Liver (tissue), 9 donors: ENCODE data around the gene FKBP1B. TPM values are rescaled to one million over a fixed set of nuclear protein-coding genes. Genes with fewer than 3 reads are reported as not detected.

Source experiments
- DNase-seq: peaks from one replicate; pipeline ENCODE4 v3.0.0-alpha.2; 2017; ENCODE audit warnings: low spot score
- H3K27ac ChIP-seq, 2 donors: one replicate each; pipeline ENCODE4 v1.7.0; 2013; ENCODE audit warnings: inconsistent platforms in 2 of 2, low read length in 2 of 2, control low read depth in 1 of 2, low read depth in 1 of 2, mild to moderate bottlenecking in 1 of 2
- H3K27me3 ChIP-seq, 4 donors: one replicate each; pipeline versions ENCODE4 v1.6.1 to v1.7.0; 2013; ENCODE audit warnings: low read length in 3 of 4, inconsistent platforms in 1 of 4, mild to moderate bottlenecking in 1 of 4, moderate library complexity in 1 of 4; ENCODE audit not compliant: control insufficient read depth in 4 of 4, insufficient read depth in 4 of 4
- H3K36me3 ChIP-seq, 4 donors: one replicate each; pipeline versions ENCODE4 v1.6.1 to v1.7.0; 2013; ENCODE audit warnings: low read length in 3 of 4, mild to moderate bottlenecking in 3 of 4, low read depth in 1 of 4, moderate library complexity in 1 of 4; ENCODE audit not compliant: control insufficient read depth in 4 of 4, insufficient read depth in 3 of 4
- H3K4me1 ChIP-seq, 4 donors: one replicate each; pipeline versions ENCODE4 v1.6.1 to v1.7.0; 2013; ENCODE audit warnings: low read length in 3 of 4, mild to moderate bottlenecking in 3 of 4, moderate library complexity in 1 of 4; ENCODE audit not compliant: control insufficient read depth in 4 of 4, insufficient read depth in 4 of 4
- H3K4me3 ChIP-seq, 3 donors: one replicate each; pipeline versions ENCODE4 v1.6.1 to v1.7.0; 2013; ENCODE audit warnings: low read length in 3 of 3, control low read depth in 1 of 3, low read depth in 1 of 3, mild to moderate bottlenecking in 1 of 3
- H3K9ac ChIP-seq, 2 donors: one replicate each; pipeline ENCODE4 v1.7.0; 2013; ENCODE audit warnings: low read length in 2 of 2, mild to moderate bottlenecking in 2 of 2, moderate library complexity in 2 of 2, control low read depth in 1 of 2, low read depth in 1 of 2
- H3K9me3 ChIP-seq, 4 donors: one replicate each; pipeline versions ENCODE4 v1.6.1 to v1.7.0; 2013; ENCODE audit warnings: low read length in 3 of 4; ENCODE audit not compliant: control insufficient read depth in 4 of 4
- GABPA ChIP-seq, 2 donors: IDR thresholded peaks in 1 of 2; conservative IDR thresholded peaks in 1 of 2; 2 replicates each; pipeline ENCODE4 v1.6.1; 2016; ENCODE audit warnings: antibody characterized with exemption in 2 of 2, mild to moderate bottlenecking in 1 of 2, moderate library complexity in 1 of 2
- HNF4A ChIP-seq, 2 donors: conservative IDR thresholded peaks; 2 replicates each; pipeline ENCODE4 v1.6.1; 2016; ENCODE audit warnings: antibody characterized with exemption in 2 of 2, mild to moderate bottlenecking in 2 of 2
- NR2F2 ChIP-seq: IDR thresholded peaks from 2 replicates; pipeline ENCODE4 v1.6.1; 2016; ENCODE audit warnings: antibody characterized with exemption
- RAD21 ChIP-seq, 2 donors: IDR thresholded peaks; 2 replicates each; pipeline ENCODE4 v1.6.1; 2016; ENCODE audit warnings: antibody characterized with exemption in 2 of 2, mild to moderate bottlenecking in 2 of 2
- RXRA ChIP-seq, 2 donors: IDR thresholded peaks; 2 replicates each; pipeline ENCODE4 v1.6.1; 2017 to 2018; ENCODE audit warnings: antibody characterized with exemption in 2 of 2, mild to moderate bottlenecking in 1 of 2
- SP1 ChIP-seq: IDR thresholded peaks from 2 replicates; pipeline ENCODE4 v1.6.1; 2018; ENCODE audit warnings: antibody characterized with exemption, mild to moderate bottlenecking
- WGBS: extraction: QIAGEN DNeasy Blood & Tissue Kit; methylation state at CpG from one replicate; pipeline ENCODE4 v1.1.7; 2013; 5-methylcytosine and 5-hydroxymethylcytosine counted together
- polyA plus RNA-seq, 2 donors: library from polyadenylated mRNA; stranded (reverse) in 1 of 2; unstranded in 1 of 2; fragments of 200-250 nt in 1 of 2; fragments of >200 nt in 1 of 2; fragmentation: Nextera tagmentation in 1 of 2; extraction: Ambion mirVana in 1 of 2; gene quantifications; one replicate each; pipeline versions ENCODE4 v1.2.1 to v1.2.3, GENCODE V29; 2013 to 2015
- total RNA-seq, 2 donors: library from RNA; depleted of rRNA; stranded (reverse); fragments of >200 nt; gene quantifications; one replicate each; pipeline ENCODE4 v1.2.3, GENCODE V29; 2014
- TF ChIP-seq, protein P1 (sequence below): fragments of 150-350 bp; IDR thresholded peaks from 2 replicates; pipeline ENCODE4 v1.5.1; 2017; ENCODE audit warnings: improper control_type of control experiment, low read depth, low read length; ENCODE audit not compliant: missing input control
- TF ChIP-seq, protein P2 (sequence below): IDR thresholded peaks from 2 replicates; pipeline ENCODE4 v1.6.1; 2016; ENCODE audit warnings: antibody characterized with exemption, mild to moderate bottlenecking
- TF ChIP-seq, protein P3 (sequence below): IDR thresholded peaks from 2 replicates; pipeline ENCODE4 v1.6.1; 2016; ENCODE audit warnings: antibody characterized with exemption
- donor health status: healthy.
- donor health status: healthy.
- donor health status: healthy.
- donor health status: healthy.
- donor health status: healthy.

FKBP1B gene
- total and polyA plus RNA-seq, 4 donors = 3.6 to 23.6 (median 11.5) TPM

DNA sequence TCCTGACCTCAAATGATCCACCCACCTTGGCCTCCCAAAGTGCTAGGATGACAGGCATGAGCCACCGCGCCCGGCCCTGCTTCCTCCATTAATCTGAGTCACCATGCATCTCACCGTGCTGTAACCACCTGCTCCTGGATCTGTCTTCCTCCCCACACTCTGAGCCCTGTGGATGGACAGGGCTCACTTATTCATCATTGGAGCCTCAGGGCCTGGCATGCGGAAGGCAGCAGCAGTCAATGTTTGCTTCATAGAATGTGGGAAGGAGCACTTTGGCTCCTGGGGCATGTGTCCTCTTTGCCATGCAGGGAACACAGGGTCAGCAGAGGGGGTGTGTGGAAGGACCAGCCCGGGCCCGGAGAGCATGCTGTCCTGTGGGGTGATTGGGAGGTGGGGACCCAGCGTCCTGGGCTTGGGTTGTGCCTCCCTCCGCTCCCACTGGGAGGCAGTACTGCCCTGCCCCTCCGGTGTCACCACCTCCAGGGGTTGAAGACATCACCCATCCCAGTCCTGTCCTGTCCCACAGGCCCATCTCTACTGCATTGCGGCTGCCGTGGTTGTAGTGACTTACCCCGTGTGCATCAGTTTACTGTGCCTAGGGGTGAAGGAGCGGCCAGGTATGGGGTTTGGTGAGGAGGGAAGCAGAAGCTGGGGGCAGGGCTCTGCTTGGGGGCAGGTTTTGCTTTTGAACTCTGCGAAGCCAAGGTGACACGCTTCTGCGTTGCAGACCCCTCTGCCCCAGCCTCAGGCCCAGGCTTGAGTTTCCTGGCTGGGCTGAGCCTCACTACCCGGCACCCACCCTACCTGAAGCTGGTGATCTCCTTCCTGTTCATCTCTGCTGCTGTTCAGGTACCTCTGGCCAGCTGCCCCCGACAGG lies 28.2 kb upstream of the FKBP1B start:
- 80% methylated on average over 19 of the region's 19 CpGs for WGBS
- peak; percentile 65 to 85 for TF ChIP-seq RAD21 (IDR thresholded peaks at IDR 0.05)
- no peak for TF ChIP-seq GABPA (IDR thresholded peaks at IDR 0.05 in 1 of 2, conservative IDR thresholded peaks at IDR 0.05 in 1 of 2)
- TF ChIP-seq, protein P1, sequence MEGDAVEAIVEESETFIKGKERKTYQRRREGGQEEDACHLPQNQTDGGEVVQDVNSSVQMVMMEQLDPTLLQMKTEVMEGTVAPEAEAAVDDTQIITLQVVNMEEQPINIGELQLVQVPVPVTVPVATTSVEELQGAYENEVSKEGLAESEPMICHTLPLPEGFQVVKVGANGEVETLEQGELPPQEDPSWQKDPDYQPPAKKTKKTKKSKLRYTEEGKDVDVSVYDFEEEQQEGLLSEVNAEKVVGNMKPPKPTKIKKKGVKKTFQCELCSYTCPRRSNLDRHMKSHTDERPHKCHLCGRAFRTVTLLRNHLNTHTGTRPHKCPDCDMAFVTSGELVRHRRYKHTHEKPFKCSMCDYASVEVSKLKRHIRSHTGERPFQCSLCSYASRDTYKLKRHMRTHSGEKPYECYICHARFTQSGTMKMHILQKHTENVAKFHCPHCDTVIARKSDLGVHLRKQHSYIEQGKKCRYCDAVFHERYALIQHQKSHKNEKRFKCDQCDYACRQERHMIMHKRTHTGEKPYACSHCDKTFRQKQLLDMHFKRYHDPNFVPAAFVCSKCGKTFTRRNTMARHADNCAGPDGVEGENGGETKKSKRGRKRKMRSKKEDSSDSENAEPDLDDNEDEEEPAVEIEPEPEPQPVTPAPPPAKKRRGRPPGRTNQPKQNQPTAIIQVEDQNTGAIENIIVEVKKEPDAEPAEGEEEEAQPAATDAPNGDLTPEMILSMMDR = peak; percentile 39
- no peaks in the 10 kb centered on the region for H3K4me1 ChIP-seq
- H3K9ac ChIP-seq = no peak overlapping the region
- DNase-seq = peak; percentile 48
- peaks cover 0 to 5% (median 0%) of the 10 kb centered on the region in 4 donors for H3K36me3 ChIP-seq
- no peaks in the 10 kb centered on the region for H3K27me3 ChIP-seq
- no peak overlapping the region for H3K27ac ChIP-seq
- no peak overlapping the region for H3K4me3 ChIP-seq
- no peaks in the 10 kb centered on the region for H3K9me3 ChIP-seq

DNA sequence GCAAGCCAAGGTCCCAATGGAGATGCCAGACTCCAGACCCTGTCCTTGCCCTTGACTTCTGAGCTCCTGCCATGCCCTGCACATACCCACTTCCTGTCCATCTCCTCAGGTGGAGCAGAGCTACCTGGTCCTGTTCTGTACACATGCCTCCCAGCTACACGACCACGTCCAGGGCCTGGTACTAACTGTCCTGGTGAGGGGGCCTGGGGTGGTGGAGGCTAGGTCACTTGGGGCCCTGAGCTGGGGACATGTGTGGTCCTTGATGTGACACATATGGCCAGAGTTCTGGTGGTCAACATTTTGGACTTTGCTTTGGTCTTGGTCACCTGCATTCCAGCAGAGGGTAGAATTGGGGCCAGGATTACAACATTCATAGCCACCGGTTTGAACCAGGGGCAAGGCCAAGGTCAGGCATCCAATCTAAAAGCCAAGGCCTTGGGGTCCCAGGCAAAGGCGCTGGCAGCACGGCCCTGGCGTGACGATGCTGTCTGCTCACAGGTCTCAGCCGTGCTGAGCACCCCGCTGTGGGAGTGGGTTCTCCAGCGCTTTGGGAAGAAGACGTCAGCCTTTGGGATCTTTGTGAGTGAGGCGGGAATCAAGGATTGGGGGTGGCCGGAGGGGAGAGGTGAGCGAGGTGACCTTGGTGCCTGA lies 27.1 kb upstream of the FKBP1B start:
- H3K9me3 ChIP-seq = no peaks in the 10 kb centered on the region
- WGBS = 85% methylated on average over 14 of the region's 14 CpGs
- no peaks in the 10 kb centered on the region for H3K4me1 ChIP-seq
- DNase-seq = no peak
- TF ChIP-seq NR2F2 (no peak), SP1 (no peak), HNF4A (conservative IDR thresholded peaks at IDR 0.05) (peak; percentile 61 to 67), RXRA (IDR thresholded peaks at IDR 0.05) (peak; percentile 17 to 20)
- TF ChIP-seq, protein P2, sequence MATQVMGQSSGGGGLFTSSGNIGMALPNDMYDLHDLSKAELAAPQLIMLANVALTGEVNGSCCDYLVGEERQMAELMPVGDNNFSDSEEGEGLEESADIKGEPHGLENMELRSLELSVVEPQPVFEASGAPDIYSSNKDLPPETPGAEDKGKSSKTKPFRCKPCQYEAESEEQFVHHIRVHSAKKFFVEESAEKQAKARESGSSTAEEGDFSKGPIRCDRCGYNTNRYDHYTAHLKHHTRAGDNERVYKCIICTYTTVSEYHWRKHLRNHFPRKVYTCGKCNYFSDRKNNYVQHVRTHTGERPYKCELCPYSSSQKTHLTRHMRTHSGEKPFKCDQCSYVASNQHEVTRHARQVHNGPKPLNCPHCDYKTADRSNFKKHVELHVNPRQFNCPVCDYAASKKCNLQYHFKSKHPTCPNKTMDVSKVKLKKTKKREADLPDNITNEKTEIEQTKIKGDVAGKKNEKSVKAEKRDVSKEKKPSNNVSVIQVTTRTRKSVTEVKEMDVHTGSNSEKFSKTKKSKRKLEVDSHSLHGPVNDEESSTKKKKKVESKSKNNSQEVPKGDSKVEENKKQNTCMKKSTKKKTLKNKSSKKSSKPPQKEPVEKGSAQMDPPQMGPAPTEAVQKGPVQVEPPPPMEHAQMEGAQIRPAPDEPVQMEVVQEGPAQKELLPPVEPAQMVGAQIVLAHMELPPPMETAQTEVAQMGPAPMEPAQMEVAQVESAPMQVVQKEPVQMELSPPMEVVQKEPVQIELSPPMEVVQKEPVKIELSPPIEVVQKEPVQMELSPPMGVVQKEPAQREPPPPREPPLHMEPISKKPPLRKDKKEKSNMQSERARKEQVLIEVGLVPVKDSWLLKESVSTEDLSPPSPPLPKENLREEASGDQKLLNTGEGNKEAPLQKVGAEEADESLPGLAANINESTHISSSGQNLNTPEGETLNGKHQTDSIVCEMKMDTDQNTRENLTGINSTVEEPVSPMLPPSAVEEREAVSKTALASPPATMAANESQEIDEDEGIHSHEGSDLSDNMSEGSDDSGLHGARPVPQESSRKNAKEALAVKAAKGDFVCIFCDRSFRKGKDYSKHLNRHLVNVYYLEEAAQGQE = no peak
- TF ChIP-seq, protein P3, sequence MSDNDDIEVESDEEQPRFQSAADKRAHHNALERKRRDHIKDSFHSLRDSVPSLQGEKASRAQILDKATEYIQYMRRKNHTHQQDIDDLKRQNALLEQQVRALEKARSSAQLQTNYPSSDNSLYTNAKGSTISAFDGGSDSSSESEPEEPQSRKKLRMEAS = no peak
- no peak overlapping the region for H3K27ac ChIP-seq
- no peaks in the 10 kb centered on the region for H3K27me3 ChIP-seq
- H3K36me3 ChIP-seq = peaks cover 0 to 10% (median 1%) of the 10 kb centered on the region in 4 donors
- no peak overlapping the region for H3K9ac ChIP-seq
- no peak overlapping the region for H3K4me3 ChIP-seq
